KOPT-K1 (cell line): ENCODE measurements around the gene MDM2.

ENCODE experiments used
- H3K27ac ChIP-seq: fragments of 200-600 bp; sonication (generic); 2 replicates; pipeline ENCODE4 v1.5.1; 2016; ENCODE audit warnings: antibody characterized with exemption, mild to moderate bottlenecking, low read depth, low read length; ENCODE audit not compliant: poor library complexity, severe bottlenecking
- H3K36me3 ChIP-seq: fragments of 200-600 bp; sonication (generic); 2 replicates; pipeline ENCODE4 v1.5.1; 2017; ENCODE audit warnings: antibody characterized with exemption, mild to moderate bottlenecking, low read length, moderate library complexity; ENCODE audit not compliant: insufficient read depth
- H3K9me3 ChIP-seq: fragments of 200-600 bp; sonication (generic); 2 replicates; pipeline ENCODE4 v1.5.1; 2017; ENCODE audit warnings: antibody characterized with exemption, low read length, mild to moderate bottlenecking; ENCODE audit not compliant: insufficient read depth, poor library complexity, severe bottlenecking

MDM2 gene

DNA sequence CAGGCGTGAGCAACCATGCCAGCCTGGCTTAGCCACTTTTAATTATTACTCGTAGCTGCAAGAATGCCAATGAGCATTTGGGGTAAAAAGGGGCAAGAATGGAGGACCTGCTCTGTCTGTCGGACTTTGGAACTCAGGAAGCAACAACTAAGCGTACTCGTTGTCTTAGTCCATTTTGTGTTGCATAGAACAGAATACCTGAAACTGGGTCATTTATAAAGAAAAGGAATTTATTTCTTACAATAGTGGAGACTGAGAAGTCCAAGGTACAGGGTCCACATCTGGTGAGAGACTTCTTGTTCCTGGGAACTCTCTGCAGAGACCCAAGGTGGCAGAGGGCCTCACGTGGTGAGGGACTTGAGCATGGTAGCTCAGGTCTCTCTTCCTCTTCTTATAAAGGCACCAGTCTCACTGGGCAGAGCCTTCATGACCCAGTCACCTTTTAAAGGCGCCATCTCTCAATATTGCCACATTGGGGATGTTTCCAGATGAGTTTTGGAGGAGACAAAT is 32.8 kb upstream of the MDM2 start:
- Histone ChIP-seq H3K27ac (no peak overlapping the region), H3K9me3 (no peaks in the 10 kb centered on the region), H3K36me3 (no peaks in the 10 kb centered on the region)

DNA sequence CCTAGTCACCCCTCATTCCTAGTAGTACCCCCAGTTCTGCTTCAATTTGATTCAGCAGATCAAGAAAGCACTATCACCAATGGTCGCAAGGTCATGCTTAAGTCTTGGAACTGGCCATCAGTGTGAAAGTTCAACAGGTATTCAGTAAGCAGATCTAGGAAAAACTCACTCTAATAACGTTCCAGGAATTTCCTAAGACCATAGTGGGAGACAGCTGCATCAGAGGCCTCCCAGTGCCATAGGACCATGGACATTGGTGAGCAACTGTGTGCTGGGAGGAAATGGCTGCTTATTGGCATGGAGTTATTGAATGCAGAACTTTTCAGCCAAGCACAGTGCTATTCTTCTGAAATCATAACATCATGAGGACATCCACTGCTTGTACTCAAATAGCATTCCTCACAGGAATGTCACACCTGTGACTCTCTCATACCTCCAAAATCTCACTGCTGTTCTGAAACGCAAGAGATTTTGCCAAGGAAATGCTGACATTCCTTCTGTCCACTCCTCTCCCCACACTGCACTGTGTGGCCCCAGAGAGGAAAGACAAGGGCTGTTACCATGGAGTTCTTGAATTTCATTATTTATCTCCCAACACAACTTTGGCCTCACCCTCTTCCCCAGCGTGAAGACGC is 30.9 kb upstream of the MDM2 start:
- Histone ChIP-seq H3K9me3 (no peaks in the 10 kb centered on the region), H3K27ac (no peak overlapping the region), H3K36me3 (no peaks in the 10 kb centered on the region)

DNA sequence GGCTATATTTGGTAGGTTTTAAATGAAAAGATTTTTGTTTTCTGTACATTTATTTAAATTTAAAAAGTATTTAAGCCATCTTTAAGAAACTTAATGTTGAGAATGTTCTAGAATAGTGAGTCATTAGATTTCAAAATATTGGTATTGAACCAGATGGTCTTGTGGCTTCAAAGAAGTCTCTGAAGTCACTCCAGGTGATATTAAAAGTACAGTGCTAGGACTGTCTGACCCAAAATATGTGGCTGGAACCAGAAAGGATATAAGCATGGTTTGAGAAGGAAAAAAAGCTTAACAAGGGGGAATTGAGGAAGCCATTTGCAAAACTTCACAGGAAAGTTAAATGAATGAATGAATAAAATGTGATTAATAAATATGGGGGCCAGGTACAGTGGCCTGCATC is 28.7 kb upstream of the MDM2 start:
- H3K36me3 ChIP-seq: no peaks in the 10 kb centered on the region
- no peak overlapping the region for H3K27ac ChIP-seq
- no peaks in the 10 kb centered on the region for H3K9me3 ChIP-seq

DNA sequence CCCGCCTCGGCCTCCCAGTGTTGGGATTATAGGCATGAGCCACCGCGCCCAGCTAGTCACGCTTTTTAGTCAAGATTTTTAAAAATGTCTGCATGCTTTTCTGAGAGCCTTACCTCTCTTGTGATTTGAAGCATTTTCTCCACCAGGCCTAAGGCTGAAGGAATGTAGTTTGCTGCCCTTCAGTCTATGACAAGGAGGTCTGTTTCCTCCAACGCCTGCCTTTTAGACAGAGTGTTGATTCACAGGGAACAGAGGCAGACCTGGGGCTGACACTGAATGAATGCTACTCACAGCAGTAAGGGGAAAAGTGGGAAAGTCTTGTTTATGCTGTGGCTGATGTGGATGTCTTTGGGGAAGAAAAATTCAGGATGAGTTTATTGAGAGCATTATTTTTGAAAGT is 27.2 kb upstream of the MDM2 start:
- no peaks in the 10 kb centered on the region for H3K9me3 ChIP-seq
- no peak overlapping the region for H3K27ac ChIP-seq
- no peaks in the 10 kb centered on the region for H3K36me3 ChIP-seq

DNA sequence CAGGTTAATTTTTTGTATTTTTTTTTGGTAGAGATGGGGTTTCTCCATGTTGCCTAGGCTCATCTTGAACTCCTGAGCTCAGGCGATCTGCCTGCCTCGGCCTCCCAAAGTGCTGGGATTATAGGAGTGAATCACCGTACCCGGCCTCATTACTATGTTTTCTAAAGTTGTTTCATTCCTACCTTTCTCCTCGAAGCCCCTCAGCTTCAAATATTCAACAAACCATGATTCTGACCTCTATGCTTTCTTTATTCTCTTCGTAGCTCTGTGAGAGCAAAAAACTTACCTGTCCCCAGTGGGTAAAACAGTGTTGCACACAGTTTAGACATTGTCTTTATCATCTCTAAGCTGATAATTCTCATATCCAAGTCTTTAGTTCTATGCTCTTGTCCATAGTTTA is 26.2 kb upstream of the MDM2 start:
- Histone ChIP-seq H3K27ac (no peak overlapping the region), H3K36me3 (no peaks in the 10 kb centered on the region), H3K9me3 (no peaks in the 10 kb centered on the region)

DNA sequence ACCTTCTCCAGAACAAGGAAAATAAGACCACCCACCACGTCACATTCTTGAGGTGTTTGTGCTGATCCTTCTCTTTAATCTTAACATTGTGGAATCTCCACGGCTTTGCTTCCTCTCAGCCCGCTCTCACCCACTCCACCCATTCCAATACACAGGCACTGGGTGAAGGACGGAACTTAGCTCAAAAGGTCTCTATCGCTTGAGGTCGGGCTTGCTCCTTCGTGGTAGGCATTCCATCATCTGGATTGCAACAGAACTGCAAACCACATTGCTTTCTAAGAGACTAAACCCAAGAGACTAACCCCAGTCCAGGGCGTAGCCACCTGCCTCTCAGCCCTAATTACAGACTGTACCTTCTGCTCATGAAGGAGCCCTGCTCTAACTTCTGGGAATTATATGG is 24.0 kb upstream of the MDM2 start:
- no peak overlapping the region for H3K27ac ChIP-seq
- H3K36me3 ChIP-seq: no peaks in the 10 kb centered on the region
- H3K9me3 ChIP-seq: no peaks in the 10 kb centered on the region

DNA sequence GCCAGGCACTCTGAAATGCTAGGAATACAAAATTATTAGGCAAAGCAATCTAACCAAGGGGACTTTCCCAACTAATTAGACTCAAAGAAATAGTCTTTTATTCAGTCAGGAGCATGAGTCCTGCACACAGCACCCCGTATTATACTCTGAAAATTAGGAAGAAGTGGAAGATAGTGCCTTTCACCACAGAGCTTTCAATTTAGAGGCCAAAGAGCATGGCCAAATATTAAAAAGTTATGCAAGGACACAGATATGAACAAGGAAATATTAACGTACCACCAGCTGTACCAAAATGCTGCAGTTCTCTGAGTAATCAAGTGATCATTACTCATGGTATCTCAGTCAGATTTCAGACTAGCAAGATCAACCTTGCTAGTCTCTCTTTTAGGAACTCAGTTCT is 22.6 kb upstream of the MDM2 start:
- H3K27ac ChIP-seq: no peak overlapping the region
- H3K36me3 ChIP-seq: no peaks in the 10 kb centered on the region
- no peaks in the 10 kb centered on the region for H3K9me3 ChIP-seq

DNA sequence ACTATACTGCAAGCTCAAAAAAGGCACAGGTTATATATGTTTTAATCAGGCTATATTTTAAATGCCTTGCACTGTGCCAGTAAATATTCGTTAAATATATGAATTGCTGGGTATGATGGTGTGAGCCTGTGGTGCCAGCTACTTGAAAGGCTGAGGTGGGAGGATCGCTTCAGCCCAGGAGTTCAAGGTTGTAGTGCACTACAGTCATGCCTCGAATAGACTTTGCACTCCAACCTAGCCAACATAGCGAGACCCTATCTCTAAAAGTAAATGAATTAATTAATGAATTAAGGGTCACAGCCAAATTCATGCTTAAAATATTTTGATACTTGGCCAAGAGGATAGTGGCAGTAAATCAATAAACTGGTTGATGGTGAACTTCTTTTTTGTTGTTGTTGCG is 22.2 kb upstream of the MDM2 start:
- Histone ChIP-seq H3K36me3 (no peaks in the 10 kb centered on the region), H3K27ac (no peak overlapping the region), H3K9me3 (no peaks in the 10 kb centered on the region)

DNA sequence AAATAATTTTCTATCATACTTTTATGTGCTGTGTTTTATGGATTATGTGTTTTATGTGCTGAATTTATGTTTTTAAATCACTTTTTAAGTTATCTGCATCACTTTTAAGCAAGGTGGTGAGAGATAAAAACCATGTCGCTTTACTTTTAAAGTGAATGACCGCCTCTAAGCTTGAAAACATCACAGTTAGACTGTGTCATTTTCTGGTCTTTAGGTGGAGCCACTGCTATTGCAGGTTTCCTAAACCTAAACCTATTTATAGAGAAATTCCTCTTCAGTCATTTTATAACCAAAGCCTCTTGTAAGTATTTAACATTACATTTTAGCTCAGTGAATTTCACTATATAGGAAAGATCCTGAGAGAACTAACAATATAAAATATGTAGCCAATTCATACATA is 21.0 kb upstream of the MDM2 start:
- H3K9me3 ChIP-seq: no peaks in the 10 kb centered on the region
- H3K27ac ChIP-seq: no peak overlapping the region

DNA sequence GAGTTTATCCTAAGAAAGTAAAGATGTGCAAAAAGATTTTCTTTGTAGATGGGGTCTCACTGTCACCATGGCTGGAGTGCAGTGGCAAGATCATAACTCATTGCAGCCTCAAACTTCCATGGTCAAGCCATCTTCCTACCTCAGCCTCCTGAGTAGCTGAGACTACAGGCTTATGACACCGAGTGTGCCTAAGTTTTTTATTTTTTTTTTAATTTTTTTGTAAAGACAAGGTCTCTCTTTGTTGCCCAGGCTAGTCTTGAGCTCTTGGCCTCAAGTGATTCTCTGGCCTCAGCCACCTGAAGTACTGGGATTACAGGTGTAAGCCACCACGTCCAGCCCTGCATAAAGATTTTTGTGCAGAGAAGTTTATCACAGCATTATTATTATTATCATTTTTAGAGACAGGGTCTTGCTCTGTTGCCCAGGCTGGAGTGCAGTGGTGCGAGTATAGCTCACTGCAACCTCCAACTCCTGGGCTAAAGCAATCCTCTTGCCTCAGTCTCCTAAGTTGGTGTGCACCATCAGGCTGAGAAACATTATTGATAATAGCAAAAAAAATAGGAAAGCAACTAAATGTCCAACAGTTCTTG is 19.3 kb upstream of the MDM2 start:
- Histone ChIP-seq H3K9me3 (no peaks in the 10 kb centered on the region), H3K27ac (no peak overlapping the region), H3K36me3 (no peaks in the 10 kb centered on the region)

More for the DNA sequence above, 21.0 kb upstream of the MDM2 start:
- H3K36me3 ChIP-seq: no peaks in the 10 kb centered on the region

DNA sequence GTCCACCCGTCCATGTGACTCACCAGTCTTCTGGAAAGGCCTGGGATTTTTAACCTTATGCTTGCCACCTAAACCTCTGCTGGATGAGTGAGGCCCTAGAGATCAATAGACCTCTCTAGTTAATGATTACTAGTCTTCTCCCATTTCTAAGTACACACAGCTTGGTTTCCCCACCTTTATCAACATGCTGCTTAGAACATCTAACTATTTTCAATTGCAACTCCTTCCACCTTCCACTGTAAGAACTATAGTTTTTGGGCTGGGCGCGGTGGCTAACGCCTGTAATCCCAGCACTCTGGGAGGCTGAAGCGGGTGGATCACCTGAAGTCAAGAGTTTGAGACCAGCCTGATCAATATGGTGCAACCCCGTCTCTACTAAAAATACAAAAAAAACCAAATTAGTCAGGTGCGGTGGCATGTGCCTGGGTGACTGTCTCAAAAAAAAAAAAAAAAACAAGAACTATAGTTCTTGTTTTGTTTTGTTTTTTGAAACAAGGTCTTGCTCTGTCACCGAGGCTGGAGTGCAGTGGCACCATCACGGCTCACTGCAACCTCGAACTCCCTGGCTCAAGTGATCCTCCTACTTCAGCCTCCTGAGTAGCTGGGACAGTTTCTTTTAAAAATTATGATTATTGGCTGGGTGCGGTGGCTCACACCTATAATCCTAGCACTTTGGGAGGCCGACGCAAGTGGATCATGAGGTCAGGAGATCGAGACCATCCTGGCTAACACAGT is 18.7 kb upstream of the MDM2 start:
- Histone ChIP-seq H3K36me3 (no peaks in the 10 kb centered on the region), H3K9me3 (no peaks in the 10 kb centered on the region), H3K27ac (no peak overlapping the region)

DNA sequence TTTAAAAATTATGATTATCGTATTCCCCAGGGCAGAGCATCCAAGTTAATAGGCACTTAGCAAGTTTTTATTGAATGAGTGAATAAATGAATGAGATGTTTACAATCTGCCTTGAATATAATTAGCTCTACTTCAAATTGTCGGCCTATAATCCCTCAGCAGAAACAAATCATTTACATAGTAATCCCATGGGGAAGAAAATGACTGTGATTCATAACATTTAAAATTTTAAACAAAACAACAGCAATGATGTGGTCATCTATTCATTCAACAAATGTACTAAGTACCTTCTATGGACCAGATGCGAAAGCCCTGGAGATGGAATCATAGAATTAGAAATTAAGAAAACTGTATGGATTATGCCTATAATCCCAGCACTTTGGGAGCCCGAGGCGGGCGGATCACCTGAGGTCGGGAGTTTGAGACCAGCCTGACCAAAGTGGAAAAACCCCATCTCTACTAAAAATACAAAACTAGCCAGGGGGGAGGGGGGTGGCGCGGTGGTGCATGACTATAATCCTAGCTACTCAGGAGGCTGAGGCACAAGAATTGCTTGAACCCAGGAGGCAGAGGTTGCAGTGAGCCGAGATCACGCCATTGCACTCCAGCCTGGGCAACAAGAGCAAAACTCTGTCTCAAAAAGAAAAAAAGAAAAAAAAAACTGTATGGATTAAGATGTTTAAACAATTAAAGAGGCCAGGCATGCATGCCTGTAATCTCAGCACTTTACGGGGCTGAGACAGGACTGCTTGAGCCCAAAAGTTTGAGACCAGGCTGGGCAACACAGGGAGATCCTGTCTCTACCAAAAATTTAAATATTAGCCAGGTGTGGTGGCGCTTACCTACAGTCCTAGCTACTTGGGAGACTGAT is 17.7 kb upstream of the MDM2 start:
- Histone ChIP-seq H3K27ac (no peak overlapping the region), H3K36me3 (no peaks in the 10 kb centered on the region), H3K9me3 (no peaks in the 10 kb centered on the region)

DNA sequence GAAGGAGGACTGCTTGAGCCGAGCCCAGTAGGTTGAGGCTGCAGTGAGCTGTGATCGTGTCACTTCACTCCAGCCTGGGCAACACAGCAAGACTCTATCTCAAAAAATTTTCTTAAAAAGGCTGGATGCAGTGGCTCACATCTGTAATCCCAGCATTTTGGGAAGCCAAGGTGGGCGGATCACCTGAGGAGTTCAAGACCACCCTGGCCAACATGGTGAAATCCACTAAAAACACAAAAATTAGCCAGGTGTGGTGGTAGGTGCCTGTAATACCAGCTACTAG is 17.1 kb upstream of the MDM2 start:
- H3K36me3 ChIP-seq: no peaks in the 10 kb centered on the region
- no peaks in the 10 kb centered on the region for H3K9me3 ChIP-seq
- no peak overlapping the region for H3K27ac ChIP-seq

DNA sequence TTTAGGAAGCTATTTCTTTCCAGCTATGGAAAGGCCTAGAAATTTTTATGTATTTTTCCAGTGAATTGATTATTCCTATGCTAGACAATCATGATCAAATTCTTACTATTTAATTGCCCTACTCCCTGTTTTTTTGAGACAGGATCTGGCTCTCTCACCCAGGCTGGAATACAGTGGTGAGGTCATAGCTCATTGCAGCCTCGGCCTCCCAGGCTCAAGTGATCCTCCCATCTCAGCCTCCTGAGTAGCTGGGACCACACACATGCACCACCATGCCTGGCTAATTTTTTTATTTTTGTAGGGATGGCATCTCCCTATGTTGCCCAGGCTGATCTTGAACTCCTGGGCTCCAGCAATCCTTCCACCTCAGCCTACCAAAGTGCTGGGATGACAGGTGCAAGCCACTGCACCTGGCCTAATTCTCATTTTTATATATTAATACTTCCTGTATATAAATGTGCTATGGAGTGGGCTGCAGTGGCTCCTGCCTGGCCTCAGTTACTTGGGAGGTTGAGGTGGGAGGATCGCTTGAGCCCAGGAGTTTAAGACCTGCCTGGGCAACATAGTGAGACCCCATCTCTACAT is 16.0 kb upstream of the MDM2 start:
- Histone ChIP-seq H3K27ac (no peak overlapping the region), H3K9me3 (no peaks in the 10 kb centered on the region), H3K36me3 (no peaks in the 10 kb centered on the region)

DNA sequence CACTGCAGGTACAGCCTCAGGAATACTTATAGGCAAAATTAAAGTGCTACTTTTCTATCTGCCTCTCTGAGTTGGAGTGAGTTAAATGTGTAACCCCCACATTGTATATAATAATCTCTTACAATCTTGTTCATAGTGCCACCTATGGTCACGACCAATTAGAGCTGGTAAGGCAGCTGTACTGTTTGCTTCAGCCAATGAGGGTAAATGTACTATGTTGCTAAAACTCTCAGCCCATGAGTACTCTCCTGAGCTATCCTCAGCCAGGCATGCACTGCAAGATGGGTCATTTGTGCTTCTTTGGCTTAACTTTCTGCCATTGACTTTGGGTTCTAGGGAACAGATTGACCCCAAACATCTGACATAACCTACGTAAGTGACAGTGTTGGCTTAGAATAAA is 15.0 kb upstream of the MDM2 start:
- Histone ChIP-seq H3K9me3 (no peaks in the 10 kb centered on the region), H3K36me3 (no peaks in the 10 kb centered on the region), H3K27ac (no peak overlapping the region)
